Suprapubic skin (tissue), 3 donors: ENCODE measurements around the gene CADM1.

Source experiments
- EP300 ChIP-seq: sonication (generic); formaldehyde crosslinking; IDR thresholded peaks from one replicate; pipeline ENCODE4 v1.6.1; 2017; ENCODE audit warnings: antibody characterized with exemption
- TF ChIP-seq, protein P1 (sequence below), 2 donors: fragments of 200-600 bp in 1 of 2; fragments of 450-650 bp in 1 of 2; sonication (generic) in 1 of 2; IDR thresholded peaks; one replicate each; pipeline ENCODE4 v1.5.1; 2016 to 2019; ENCODE audit warnings: antibody characterized with exemption in 2 of 2, mild to moderate bottlenecking in 1 of 2, moderate library complexity in 1 of 2

DNA sequence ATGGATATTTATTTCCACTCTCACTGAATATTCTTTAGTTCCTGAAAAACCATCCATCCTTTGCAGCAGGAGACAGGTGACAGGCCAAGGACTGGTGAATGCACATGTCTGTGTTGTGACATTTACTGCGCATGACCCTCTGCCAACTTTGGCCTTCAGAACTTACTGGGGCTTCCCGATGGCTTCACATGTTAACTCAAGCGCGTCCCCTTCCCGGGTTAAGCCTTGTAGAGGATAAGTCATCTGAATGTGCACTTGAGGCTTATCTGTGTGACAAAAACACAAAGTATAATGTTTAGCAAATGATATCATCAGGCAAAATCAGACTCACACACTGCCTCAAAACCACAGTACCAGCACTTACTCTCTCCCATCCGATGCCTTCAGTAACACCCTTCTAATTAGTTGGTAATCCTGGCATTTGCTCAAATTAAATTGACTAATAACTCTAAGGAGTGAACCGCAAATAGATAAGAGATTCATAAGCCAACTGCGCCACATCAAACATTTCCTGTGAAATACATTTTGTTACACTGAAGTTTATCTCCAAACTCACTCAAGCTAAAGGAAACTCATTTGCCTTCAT, 286.4 kb downstream of the CADM1 start:
- TF ChIP-seq, protein P1, sequence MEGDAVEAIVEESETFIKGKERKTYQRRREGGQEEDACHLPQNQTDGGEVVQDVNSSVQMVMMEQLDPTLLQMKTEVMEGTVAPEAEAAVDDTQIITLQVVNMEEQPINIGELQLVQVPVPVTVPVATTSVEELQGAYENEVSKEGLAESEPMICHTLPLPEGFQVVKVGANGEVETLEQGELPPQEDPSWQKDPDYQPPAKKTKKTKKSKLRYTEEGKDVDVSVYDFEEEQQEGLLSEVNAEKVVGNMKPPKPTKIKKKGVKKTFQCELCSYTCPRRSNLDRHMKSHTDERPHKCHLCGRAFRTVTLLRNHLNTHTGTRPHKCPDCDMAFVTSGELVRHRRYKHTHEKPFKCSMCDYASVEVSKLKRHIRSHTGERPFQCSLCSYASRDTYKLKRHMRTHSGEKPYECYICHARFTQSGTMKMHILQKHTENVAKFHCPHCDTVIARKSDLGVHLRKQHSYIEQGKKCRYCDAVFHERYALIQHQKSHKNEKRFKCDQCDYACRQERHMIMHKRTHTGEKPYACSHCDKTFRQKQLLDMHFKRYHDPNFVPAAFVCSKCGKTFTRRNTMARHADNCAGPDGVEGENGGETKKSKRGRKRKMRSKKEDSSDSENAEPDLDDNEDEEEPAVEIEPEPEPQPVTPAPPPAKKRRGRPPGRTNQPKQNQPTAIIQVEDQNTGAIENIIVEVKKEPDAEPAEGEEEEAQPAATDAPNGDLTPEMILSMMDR (IDR thresholded peaks at IDR 0.05) = no peak
- TF ChIP-seq EP300 = no peak
